HG02610 (cell line): ENCODE results near the gene SDS.
"Not testable (repeated sequence)": the region's sequence is repeated elsewhere in the genome, so short reads cannot be mapped to it uniquely, and the experiment has no call there.

Experiments used
- ATAC-seq: cut with Tn5 transposase; IDR thresholded peaks from one replicate; pipeline ENCODE4 v1.9.1; 2021; ENCODE audit warnings: mild to moderate bottlenecking, moderate library complexity; ENCODE audit not compliant: unreplicated experiment

SDS gene

DNA sequence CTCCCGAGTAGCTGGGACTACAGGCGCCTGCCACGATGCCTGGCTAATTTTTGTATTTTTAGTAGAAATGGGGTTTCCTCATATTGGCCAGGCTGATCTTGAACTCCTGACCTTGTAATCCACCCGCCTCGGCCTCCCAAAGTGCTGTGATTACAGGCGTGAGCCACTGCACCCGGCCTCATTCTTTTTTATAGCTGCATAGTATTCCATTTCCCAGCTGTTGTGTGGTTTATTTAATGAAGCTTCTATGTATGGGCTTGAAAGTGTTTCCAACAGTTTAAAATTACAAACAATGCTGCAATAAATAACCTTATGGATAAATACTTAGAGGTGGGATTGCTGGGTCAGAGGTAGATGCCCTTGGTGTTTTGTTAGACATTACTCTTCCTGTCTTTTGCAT lies 49.5 kb downstream of the SDS start:
- not testable (repeated sequence) for ATAC-seq

DNA sequence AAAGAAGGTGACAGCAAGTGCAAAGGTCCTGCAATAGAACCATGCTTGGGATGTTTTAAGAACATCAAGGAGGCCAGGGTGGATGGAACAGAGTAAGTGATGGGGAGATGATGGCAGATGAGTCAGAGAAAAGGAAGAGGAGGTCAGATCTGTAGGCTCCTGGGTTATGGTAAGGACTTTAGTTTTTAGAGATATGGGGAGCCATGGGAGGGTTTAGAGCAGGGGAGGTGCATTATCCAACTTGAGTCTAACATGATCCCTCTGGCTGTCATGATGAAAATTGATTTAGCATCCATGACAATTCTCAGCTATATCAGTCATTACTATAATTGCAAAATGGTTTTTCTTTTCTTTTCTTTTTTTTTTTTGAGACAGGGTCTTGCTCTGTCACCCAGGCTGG lies 52.6 kb downstream of the SDS start:
- ATAC-seq, result no peak

DNA sequence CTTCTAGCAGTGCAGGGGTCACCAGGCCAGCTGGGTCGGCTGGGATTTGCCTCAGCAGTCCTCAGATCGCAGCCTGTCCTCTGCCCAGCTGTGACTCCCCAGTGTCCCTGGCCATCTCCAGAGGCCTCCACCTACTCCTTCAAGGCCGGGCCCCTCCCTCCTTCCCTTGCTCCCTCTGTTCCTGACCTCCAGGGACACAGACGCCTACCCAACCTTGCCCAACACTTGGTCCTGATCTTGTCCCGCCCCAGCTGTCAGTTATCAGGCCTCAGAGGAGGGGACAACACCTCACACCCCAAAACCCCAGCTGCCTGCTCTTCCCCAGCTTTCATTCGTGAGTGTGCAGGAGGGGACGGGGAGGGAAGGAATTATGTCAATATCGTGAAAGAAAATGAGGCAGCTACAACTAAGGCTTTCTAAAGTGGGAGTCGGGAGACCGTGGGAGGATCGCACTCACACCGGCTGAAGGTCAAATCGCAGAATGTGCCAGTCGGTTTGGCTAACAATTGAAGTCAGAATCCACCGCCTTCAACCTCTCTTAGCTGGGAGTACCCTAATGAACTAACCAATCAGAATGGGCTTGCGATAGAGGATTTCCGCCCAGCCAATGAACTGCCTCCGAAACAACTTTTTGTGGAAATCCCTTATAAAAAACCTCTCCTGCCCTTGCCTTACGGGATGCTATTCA lies 54.7 kb downstream of the SDS start:
- no peak for ATAC-seq

DNA sequence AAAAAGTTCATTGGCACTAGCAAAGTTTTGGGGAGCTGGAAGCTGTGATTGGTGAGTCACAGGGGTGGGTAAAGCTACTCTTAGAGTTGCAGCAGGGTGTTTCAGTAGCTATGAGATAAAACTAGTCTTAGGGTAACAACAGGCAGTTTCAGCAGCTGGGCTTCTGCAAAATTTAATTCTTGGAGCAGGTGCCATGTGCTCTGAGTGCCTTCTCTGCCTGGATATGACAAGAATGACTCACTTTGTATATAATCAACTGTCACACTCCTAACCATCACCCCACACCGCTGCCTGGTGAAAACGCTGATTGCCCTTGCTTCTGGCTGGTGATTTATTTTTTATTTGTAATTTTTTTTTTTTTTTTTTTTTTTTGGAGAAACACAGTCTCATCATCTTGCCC lies 55.8 kb downstream of the SDS start:
- no peak for ATAC-seq

DNA sequence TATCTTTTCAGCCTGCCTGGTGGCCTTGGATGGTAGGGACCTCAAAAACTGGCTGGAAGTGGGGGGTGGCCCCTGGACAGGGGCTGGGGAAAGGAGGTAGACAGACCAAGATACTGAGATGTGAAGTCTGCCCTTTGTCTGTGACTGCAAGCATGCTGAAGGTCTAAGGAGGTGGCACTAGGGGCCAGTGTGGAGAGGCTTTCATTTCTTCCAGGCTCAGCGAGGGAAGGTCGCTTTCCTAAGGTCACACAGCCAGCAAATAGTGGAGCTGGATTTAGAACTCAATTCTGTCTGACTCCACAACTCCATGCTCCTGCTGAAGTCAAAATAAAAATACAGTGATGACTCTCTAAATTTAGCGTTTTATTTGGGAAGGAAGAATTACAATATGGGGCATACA lies 56.6 kb downstream of the SDS start:
- no peak for ATAC-seq

DNA sequence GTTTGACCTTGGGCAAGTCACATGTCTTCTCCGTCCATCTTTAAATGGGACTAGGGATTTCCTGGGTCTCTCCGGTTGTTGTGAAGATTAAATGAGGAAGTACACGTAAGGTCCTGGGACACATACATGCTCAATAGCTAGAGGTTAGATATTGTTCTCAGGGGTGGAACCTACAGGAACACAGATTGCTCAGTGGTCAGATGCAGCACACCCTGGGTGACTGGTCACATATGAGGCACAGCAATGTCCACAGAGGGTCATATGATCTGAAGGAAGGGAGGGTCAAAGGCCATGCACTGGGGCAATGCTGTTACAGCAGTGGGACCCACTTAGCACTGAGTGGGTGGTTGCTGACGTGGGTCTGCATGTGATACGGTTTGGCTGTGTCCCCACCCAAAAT lies 57.3 kb downstream of the SDS start:
- ATAC-seq, result no peak

DNA sequence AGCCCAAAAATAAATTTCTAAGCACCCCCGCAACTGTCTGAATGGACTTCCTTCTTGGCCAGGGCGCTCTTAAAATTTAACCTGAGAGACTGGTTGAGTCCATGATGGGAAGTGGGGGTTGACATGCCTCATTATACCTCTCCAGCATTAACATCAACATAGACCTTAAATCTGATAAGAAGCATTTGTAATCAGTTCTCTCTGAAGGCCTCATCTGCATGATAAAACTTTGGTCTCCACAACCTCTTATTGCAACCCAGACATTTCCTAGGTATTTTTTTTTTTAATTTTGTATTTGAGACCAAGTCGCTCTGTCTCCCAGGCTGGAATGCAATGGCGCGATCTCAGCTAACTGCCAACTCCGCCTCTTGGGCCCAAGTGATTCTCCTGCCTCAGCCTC lies 58.4 kb downstream of the SDS start:
- no peak for ATAC-seq
